ENCODE measurements around the gene C1orf210. TPM values are rescaled to one million over a fixed set of nuclear protein-coding genes. Genes with fewer than 3 reads are reported as not detected.

Gene C1orf210
- polyA plus RNA-seq, 1 donor (not counting 4 experiments of a cell fraction or from before 2014, with no cell fraction given): 5.6 TPM

DNA sequence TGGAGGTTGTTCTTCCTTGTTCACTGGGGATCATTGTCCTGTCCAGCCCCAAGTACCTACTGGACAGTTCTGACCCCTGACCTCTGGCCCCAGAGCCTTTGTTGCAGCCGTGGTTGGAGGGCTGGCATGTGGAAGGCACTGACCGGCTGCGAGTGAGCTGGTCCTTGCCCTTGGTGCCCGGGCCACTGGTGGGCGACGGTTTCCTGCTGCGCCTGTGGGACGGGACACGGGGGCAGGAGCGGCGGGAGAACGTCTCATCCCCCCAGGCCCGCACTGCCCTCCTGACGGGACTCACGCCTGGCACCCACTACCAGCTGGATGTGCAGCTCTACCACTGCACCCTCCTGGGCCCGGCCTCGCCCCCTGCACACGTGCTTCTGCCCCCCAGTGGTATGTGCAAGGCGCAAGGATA, 26.8 kb upstream of the C1orf210 start:
- Histone ChIP-seq H3K27me3 (ENCODE audit: control insufficient read depth, extremely low read depth, insufficient read depth, low read length) (peaks cover 4% of the 10 kb centered on the region), H3K79me2 (ENCODE audit: control insufficient read depth, insufficient read depth, low read length) (no peaks in the 10 kb centered on the region), H3K4me3 (ENCODE audit: control insufficient read depth in 2 of 3, extremely low read depth in 1 of 3, insufficient read depth in 2 of 3, low read depth in 1 of 3, low read length in 3 of 3) (no peak overlapping the region), H3K9ac (ENCODE audit: control insufficient read depth, extremely low read depth, insufficient read depth, low read length) (no peak overlapping the region), H3K27ac (ENCODE audit: control insufficient read depth, insufficient read depth, low read length) (no peak overlapping the region), H2AFZ (ENCODE audit: control insufficient read depth, low read length) (no peak overlapping the region), H3K4me2 (ENCODE audit: control insufficient read depth, extremely low read depth, insufficient read depth, low read depth, low read length) (no peak overlapping the region), H3K36me3 (ENCODE audit: control insufficient read depth in 2 of 2, extremely low read depth in 1 of 2, insufficient read depth in 2 of 2, low read length in 2 of 2) (no peaks in the 10 kb centered on the region), H4K20me1 (ENCODE audit: control insufficient read depth, extremely low read depth, insufficient read depth, low read length) (no peaks in the 10 kb centered on the region), H3K9me3 (ENCODE audit: control insufficient read depth, low read depth, low read length) (no peaks in the 10 kb centered on the region), H3K4me1 (ENCODE audit: control insufficient read depth, extremely low read depth, insufficient read depth, low read length) (no peaks in the 10 kb centered on the region), H3K9me1 (ENCODE audit: control insufficient read depth, extremely low read depth, insufficient read depth, low read length) (no peaks in the 10 kb centered on the region)
- TF ChIP-seq, protein P1, sequence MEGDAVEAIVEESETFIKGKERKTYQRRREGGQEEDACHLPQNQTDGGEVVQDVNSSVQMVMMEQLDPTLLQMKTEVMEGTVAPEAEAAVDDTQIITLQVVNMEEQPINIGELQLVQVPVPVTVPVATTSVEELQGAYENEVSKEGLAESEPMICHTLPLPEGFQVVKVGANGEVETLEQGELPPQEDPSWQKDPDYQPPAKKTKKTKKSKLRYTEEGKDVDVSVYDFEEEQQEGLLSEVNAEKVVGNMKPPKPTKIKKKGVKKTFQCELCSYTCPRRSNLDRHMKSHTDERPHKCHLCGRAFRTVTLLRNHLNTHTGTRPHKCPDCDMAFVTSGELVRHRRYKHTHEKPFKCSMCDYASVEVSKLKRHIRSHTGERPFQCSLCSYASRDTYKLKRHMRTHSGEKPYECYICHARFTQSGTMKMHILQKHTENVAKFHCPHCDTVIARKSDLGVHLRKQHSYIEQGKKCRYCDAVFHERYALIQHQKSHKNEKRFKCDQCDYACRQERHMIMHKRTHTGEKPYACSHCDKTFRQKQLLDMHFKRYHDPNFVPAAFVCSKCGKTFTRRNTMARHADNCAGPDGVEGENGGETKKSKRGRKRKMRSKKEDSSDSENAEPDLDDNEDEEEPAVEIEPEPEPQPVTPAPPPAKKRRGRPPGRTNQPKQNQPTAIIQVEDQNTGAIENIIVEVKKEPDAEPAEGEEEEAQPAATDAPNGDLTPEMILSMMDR (optimal IDR thresholded peaks at IDR 0.05 in 1 of 3, IDR thresholded peaks at IDR 0.05 in 1 of 3, conservative IDR thresholded peaks at IDR 0.05 in 1 of 3; ENCODE audit: extremely low read depth in 1 of 3, insufficient read depth in 2 of 3, low read length in 3 of 3): no peak
- TF ChIP-seq EZH2 (IDR thresholded peaks at IDR 0.05; ENCODE audit: low read length): no peak
- no peak for FAIRE-seq
- dilution Hi-C loops (cut with MboI; ENCODE audit: extremely low pct_ligation_motif_present, low sequenced_read_pairs): no loop called here
- no peak for DNase-seq (ENCODE audit: low read depth, low spot score)

DNA sequence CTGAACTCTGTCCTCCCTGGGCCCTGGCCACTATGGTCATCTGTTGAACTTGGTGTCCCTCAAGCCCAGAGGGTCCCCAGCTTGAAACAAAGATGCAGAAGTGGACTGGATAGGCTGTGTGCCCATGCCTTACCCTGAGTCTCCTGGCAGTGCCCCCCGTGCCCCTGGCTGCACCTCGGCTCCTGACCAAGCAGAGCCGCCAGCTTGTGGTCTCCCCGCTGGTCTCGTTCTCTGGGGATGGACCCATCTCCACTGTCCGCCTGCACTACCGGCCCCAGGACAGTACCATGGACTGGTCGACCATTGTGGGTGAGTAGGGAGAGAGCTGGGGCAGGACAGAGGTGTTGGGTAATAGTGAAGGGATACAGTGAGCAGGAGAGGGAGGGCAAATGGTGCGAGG, 26.1 kb upstream of the C1orf210 start:
- no peak overlapping the region for H3K27ac ChIP-seq (ENCODE audit: control insufficient read depth, insufficient read depth, low read length)
- no peak for FAIRE-seq
- no peaks in the 10 kb centered on the region for H3K4me1 ChIP-seq (ENCODE audit: control insufficient read depth, extremely low read depth, insufficient read depth, low read length)
- no peaks in the 10 kb centered on the region for H4K20me1 ChIP-seq (ENCODE audit: control insufficient read depth, extremely low read depth, insufficient read depth, low read length)
- H3K9me3 ChIP-seq (ENCODE audit: control insufficient read depth, low read depth, low read length): no peaks in the 10 kb centered on the region
- H3K79me2 ChIP-seq (ENCODE audit: control insufficient read depth, insufficient read depth, low read length): no peaks in the 10 kb centered on the region
- no peak for TF ChIP-seq EZH2 (IDR thresholded peaks at IDR 0.05; ENCODE audit: low read length)
- TF ChIP-seq, protein P1 (optimal IDR thresholded peaks at IDR 0.05 in 1 of 3, IDR thresholded peaks at IDR 0.05 in 1 of 3, conservative IDR thresholded peaks at IDR 0.05 in 1 of 3; ENCODE audit: extremely low read depth in 1 of 3, insufficient read depth in 2 of 3, low read length in 3 of 3): no peak
- dilution Hi-C loops (cut with MboI; ENCODE audit: extremely low pct_ligation_motif_present, low sequenced_read_pairs): no loop called here
- DNase-seq (ENCODE audit: low read depth, low spot score): no peak
- no peaks in the 10 kb centered on the region for H3K36me3 ChIP-seq (ENCODE audit: control insufficient read depth in 2 of 2, extremely low read depth in 1 of 2, insufficient read depth in 2 of 2, low read length in 2 of 2)
- no peak overlapping the region for H3K4me2 ChIP-seq (ENCODE audit: control insufficient read depth, extremely low read depth, insufficient read depth, low read depth, low read length)
- H3K27me3 ChIP-seq (ENCODE audit: control insufficient read depth, extremely low read depth, insufficient read depth, low read length): peaks cover 7% of the 10 kb centered on the region
- no peak overlapping the region for H2AFZ ChIP-seq (ENCODE audit: control insufficient read depth, low read length)
- no peak overlapping the region for H3K9ac ChIP-seq (ENCODE audit: control insufficient read depth, extremely low read depth, insufficient read depth, low read length)
- no peaks in the 10 kb centered on the region for H3K9me1 ChIP-seq (ENCODE audit: control insufficient read depth, extremely low read depth, insufficient read depth, low read length)
- H3K4me3 ChIP-seq (ENCODE audit: control insufficient read depth in 2 of 3, extremely low read depth in 1 of 3, insufficient read depth in 2 of 3, low read depth in 1 of 3, low read length in 3 of 3): no peak overlapping the region
